ENCODE measurements around the gene TP63.

DNA sequence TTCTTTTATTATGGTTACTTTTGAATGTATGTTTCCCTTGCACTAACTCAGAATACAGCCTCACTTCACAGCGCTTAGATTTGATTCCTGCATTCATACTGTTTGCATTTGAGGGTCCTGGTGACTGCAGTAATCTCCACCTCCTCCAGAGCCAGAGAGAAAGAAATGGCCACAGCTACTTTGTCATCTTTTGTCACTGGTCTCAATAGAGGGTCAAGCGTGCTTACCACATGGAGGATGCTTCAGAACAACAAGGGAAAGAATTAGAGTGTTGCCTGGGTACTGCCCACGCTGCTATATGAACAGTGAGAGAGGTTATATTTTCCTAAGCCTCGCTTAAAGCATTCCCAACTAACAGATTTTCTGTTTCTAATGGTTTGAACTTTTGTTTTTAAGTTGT is 190.1 kb downstream of the TP63 start:
- TF ChIP-seq, protein P1, sequence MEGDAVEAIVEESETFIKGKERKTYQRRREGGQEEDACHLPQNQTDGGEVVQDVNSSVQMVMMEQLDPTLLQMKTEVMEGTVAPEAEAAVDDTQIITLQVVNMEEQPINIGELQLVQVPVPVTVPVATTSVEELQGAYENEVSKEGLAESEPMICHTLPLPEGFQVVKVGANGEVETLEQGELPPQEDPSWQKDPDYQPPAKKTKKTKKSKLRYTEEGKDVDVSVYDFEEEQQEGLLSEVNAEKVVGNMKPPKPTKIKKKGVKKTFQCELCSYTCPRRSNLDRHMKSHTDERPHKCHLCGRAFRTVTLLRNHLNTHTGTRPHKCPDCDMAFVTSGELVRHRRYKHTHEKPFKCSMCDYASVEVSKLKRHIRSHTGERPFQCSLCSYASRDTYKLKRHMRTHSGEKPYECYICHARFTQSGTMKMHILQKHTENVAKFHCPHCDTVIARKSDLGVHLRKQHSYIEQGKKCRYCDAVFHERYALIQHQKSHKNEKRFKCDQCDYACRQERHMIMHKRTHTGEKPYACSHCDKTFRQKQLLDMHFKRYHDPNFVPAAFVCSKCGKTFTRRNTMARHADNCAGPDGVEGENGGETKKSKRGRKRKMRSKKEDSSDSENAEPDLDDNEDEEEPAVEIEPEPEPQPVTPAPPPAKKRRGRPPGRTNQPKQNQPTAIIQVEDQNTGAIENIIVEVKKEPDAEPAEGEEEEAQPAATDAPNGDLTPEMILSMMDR (conservative IDR thresholded peaks at IDR 0.05; ENCODE audit: low read depth, low read length) = no peak
- no peak for TF ChIP-seq EZH2 (IDR thresholded peaks at IDR 0.05; ENCODE audit: borderline replicate concordance, low read depth, low read length, poor library complexity, severe bottlenecking)
